ENCODE results near the gene ELFN1.
A peak's percentile ranks its signal among the peaks of the same experiment; 100 is the strongest.

DNA sequence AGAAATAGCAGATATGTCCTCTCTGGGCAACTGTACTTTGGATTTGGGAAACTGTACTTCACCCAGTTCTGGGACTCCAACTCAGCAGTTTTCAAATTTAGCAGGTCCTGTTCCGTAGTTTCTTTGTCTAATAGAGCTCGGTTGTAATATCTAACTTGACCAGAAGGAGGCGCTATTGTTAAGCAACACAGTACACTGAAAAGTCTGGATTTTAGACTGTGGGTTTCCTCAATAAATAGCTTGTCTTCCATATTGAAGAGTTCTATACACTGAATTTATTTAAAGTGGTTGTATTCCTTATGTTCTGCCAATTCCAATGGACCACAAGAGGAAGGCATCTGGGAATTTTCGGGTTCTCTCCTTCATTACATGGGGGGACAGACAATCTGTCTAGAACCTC lies 39.8 kb downstream of the ELFN1 start:
- TF ChIP-seq, protein P1, sequence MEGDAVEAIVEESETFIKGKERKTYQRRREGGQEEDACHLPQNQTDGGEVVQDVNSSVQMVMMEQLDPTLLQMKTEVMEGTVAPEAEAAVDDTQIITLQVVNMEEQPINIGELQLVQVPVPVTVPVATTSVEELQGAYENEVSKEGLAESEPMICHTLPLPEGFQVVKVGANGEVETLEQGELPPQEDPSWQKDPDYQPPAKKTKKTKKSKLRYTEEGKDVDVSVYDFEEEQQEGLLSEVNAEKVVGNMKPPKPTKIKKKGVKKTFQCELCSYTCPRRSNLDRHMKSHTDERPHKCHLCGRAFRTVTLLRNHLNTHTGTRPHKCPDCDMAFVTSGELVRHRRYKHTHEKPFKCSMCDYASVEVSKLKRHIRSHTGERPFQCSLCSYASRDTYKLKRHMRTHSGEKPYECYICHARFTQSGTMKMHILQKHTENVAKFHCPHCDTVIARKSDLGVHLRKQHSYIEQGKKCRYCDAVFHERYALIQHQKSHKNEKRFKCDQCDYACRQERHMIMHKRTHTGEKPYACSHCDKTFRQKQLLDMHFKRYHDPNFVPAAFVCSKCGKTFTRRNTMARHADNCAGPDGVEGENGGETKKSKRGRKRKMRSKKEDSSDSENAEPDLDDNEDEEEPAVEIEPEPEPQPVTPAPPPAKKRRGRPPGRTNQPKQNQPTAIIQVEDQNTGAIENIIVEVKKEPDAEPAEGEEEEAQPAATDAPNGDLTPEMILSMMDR (IDR thresholded peaks at IDR 0.05; ENCODE audit: insufficient read depth, low read depth, low read length), result peak; percentile 35
- TF ChIP-seq EZH2 (IDR thresholded peaks at IDR 0.05; ENCODE audit: insufficient read depth, low read length), result no peak

Data from astrocyte (in vitro differentiated cells and primary cell).